K562 (cell line): Measurements from ENCODE around the gene ACBD4. TPM values are rescaled to one million over a fixed set of nuclear protein-coding genes. Genes with fewer than 3 reads are reported as not detected.

Experiments used
- ERF ChIP-seq: fragments of 450-650 bp; formaldehyde crosslinking; IDR thresholded peaks from 2 replicates; pipeline ENCODE4 v1.4.0; 2020; ENCODE audit warnings: mild to moderate bottlenecking, mixed read lengths
- ETS2 ChIP-seq: IDR thresholded peaks from 2 replicates; pipeline ENCODE4 v1.6.1; 2016; ENCODE audit warnings: borderline replicate concordance, missing genetic modification characterization, mild to moderate bottlenecking, moderate library complexity, missing compliant biosample characterization; ENCODE audit not compliant: poor library complexity, severe bottlenecking
- HDAC8 ChIP-seq: fragments of 450-650 bp; IDR thresholded peaks from 2 replicates; pipeline ENCODE4 v1.6.1; 2016; ENCODE audit warnings: mild to moderate bottlenecking, missing genetic modification characterization, moderate library complexity, missing compliant biosample characterization
- IRF9 ChIP-seq: fragments of 450-650 bp; IDR thresholded peaks from 2 replicates; pipeline ENCODE4 v1.6.1; 2016; ENCODE audit warnings: missing biosample characterization, missing genetic modification characterization
- MEF2D ChIP-seq: conservative IDR thresholded peaks from 2 replicates; pipeline ENCODE4 v1.6.1; 2016; ENCODE audit warnings: low read depth, missing genetic modification characterization, missing compliant biosample characterization
- MGA ChIP-seq: fragments of 450-650 bp; IDR thresholded peaks from 2 replicates; pipeline ENCODE4 v1.6.1; 2016; ENCODE audit warnings: mild to moderate bottlenecking, moderate library complexity
- NFE2 ChIP-seq: IDR thresholded peaks from 2 replicates; pipeline ENCODE4 v1.6.1; 2014; ENCODE audit warnings: antibody characterized with exemption, low read depth
- PTBP1 ChIP-seq: fragments of 200-400 bp; formaldehyde crosslinking; IDR thresholded peaks from 2 replicates; pipeline ENCODE4 v1.6.1; 2017; ENCODE audit warnings: low read depth, low read length
- RBFOX2 ChIP-seq: fragments of 200-400 bp; formaldehyde crosslinking; IDR thresholded peaks from 2 replicates; pipeline ENCODE4 v1.6.1; 2017; ENCODE audit warnings: low read depth, mild to moderate bottlenecking, low read length, moderate library complexity
- SMARCE1 ChIP-seq: fragments of 450-650 bp; IDR thresholded peaks from 2 replicates; pipeline ENCODE4 v1.7.1; 2016; ENCODE audit warnings: mild to moderate bottlenecking
- SPI1 ChIP-seq: IDR thresholded peaks from 2 replicates; pipeline ENCODE4 v1.6.1; 2011; ENCODE audit warnings: low read depth, low read length, control low read depth, borderline replicate concordance
- SRSF7 ChIP-seq: fragments of 200-400 bp; formaldehyde crosslinking; optimal IDR thresholded peaks from 2 replicates; pipeline ENCODE3; 2017; ENCODE audit warnings: mild to moderate bottlenecking, low read depth, low read length
- WHSC1 ChIP-seq: IDR thresholded peaks from one replicate; pipeline ENCODE4 v1.6.1; 2012; ENCODE audit warnings: low read length, control low read depth, inconsistent platforms
- ZC3H4 ChIP-seq: sonication (generic); formaldehyde crosslinking; IDR thresholded peaks from 2 replicates; pipeline ENCODE4 v1.9.0; 2021; ENCODE audit warnings: missing genetic modification reagents, borderline replicate concordance
- ZNF143 ChIP-seq: sonication (generic); formaldehyde crosslinking; IDR thresholded peaks from 2 replicates; pipeline ENCODE4 v1.9.0; 2022; ENCODE audit warnings: mild to moderate bottlenecking, missing genetic modification reagents
- ZNF274 ChIP-seq: IDR thresholded peaks from 2 replicates; pipeline ENCODE4 v1.6.1; 2011; ENCODE audit warnings: low read depth, mild to moderate bottlenecking, low read length, moderate library complexity, borderline replicate concordance
- ZNF696 ChIP-seq: fragments of 250-450 bp; sonication (Bioruptor Pico); conservative IDR thresholded peaks from 2 replicates; pipeline ENCODE4 v1.4.0; 2020; ENCODE audit warnings: mild to moderate bottlenecking, moderate library complexity
- polyA plus RNA-seq, 8 experiments: library from polyadenylated mRNA; depleted of rRNA in 4 of 8; stranded (reverse) in 5 of 8; unstranded in 3 of 8; fragments of >200 nt; fragmentation: Nextera tagmentation in 2 of 8; fragmentation: Illumina TruSeq in 1 of 8; extraction: Ambion mirVana in 2 of 8; extraction: Trizol in 1 of 8; gene quantifications; 2 replicates each; pipeline versions ENCODE4 v1.2.1 to v1.2.3, GENCODE V29; 2011 to 2014; ENCODE audit warnings: inconsistent platforms in 1 of 8, missing spikeins in 1 of 8
- total RNA-seq, 7 experiments: library from RNA; depleted of rRNA in 6 of 7; stranded (reverse); fragments of >200 nt in 6 of 7; fragmentation: Illumina TruSeq in 2 of 7; extraction: Trizol in 2 of 7; gene quantifications; 2 replicates each; pipeline versions ENCODE4 v1.2.1 to v1.2.3, GENCODE V29; 2011 to 2021; ENCODE audit warnings: low replicate concordance in 1 of 7

ACBD4 gene
- total and polyA plus RNA-seq, 9 of the 15 experiments (the other 6 are each of a cell fraction or from before 2014, with no cell fraction given) = 0.14 to 6.9 (median 4.6) TPM

- TF ChIP-seq MGA = peak; percentile 77
- TF ChIP-seq NFE2 = no peak
- 0 out of 2 replicates have a peak, but pooled peaks have one; percentile 4 for TF ChIP-seq SPI1
- no peak for TF ChIP-seq IRF9 (tag)
- peak; percentile 89 for TF ChIP-seq HDAC8 (tag)
- no peak for TF ChIP-seq PTBP1
- TF ChIP-seq ERF (CRISPR knock-in tag) = 0 out of 2 replicates have a peak, but pooled peaks have one; percentile 69
- 0 out of 2 replicates have a peak, but pooled peaks have one; percentile 40 for TF ChIP-seq ZC3H4 (CRISPR knock-in tag)
- no peak for TF ChIP-seq WHSC1
- peak; percentile 71 for TF ChIP-seq RBFOX2
- TF ChIP-seq ZNF143 (CRISPR knock-in tag) = no peak
- no peak for TF ChIP-seq ZNF696 (CRISPR knock-in tag)
- peak; percentile 63 for TF ChIP-seq MEF2D
- no peak for TF ChIP-seq ETS2
- TF ChIP-seq SRSF7 = no peak
- no peak for TF ChIP-seq ZNF274
- peak; percentile 65; the same call in 1 of the 2 replicates for TF ChIP-seq SMARCE1
Measured at GRCh38 chr17:45146890-45147580, 11.5 kb downstream of the ACBD4 start (continued).
